HFFc6 (cell line): Measurements from ENCODE around the gene MED13L. TPM values are rescaled to one million over a fixed set of nuclear protein-coding genes. Genes with fewer than 3 reads are reported as not detected.

Experiments used
- DNase-seq: peaks from one replicate; pipeline ENCODE4 v3.0.0-alpha.2; 2018
- H3K27ac Mint-ChIP-seq: 2 replicates; pipeline ENCODE4 v1.8.0; 2020; ENCODE audit warnings: mild to moderate bottlenecking, mixed read lengths
- H3K27me3 Mint-ChIP-seq: 2 replicates; pipeline ENCODE4 v1.8.0; 2021; ENCODE audit warnings: mild to moderate bottlenecking, moderate library complexity, mixed read lengths; ENCODE audit not compliant: insufficient read depth
- H3K36me3 Mint-ChIP-seq: 2 replicates; pipeline ENCODE4 v1.8.0; 2021; ENCODE audit warnings: low read depth, mixed read lengths
- H3K4me1 Mint-ChIP-seq: 2 replicates; pipeline ENCODE4 v1.8.0; 2020; ENCODE audit warnings: low read depth, mixed read lengths
- H3K4me3 Mint-ChIP-seq: 2 replicates; pipeline ENCODE4 v1.8.0; 2020; ENCODE audit warnings: mild to moderate bottlenecking, moderate library complexity, mixed read lengths
- H3K9me3 Mint-ChIP-seq: 2 replicates; pipeline ENCODE4 v1.8.0; 2020; ENCODE audit warnings: mild to moderate bottlenecking, mixed read lengths
- total RNA-seq, 6 experiments: library from RNA; stranded (reverse); fragmentation: NEBNext Ultra II Directional; extraction: Animal tissue kit (Norgen Biotek cat#: 25700); gene quantifications; 2 replicates in 1 of 6; 3 replicates in 5 of 6; pipeline ENCODE4 v1.2.3, GENCODE V29; 2021
- TF ChIP-seq, protein P1 (sequence below): fragments of 200-600 bp; sonication (generic); IDR thresholded peaks from 2 replicates; pipeline ENCODE4 v1.5.0; 2021; ENCODE audit warnings: antibody characterized with exemption, mild to moderate bottlenecking

Gene MED13L
- total RNA-seq, 6 experiments from 2014 or later: 74.5 to 84.2 (median 77.7) TPM

DNA sequence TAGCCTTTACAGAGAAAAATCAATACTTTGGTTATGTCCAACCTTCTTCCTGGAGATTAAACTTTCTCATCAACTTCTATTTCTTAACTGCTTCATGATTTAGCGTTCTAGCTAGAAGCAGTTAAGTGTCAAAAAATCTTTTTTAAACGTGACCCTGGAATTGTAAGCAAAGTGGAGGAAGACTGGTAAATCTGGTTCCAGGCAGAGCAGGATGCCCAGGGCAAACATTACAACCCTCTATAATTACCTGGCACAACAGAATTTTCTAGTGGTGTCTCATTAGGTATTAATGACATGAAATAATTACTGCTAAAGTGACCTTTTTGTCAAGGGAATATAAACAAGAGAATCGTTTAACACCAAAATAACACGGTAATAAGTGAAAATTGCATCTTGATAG lies 320.8 kb downstream of the MED13L start:
- Mint-ChIP-seq H3K27ac (no peak overlapping the region), H3K4me3 (no peak overlapping the region), H3K36me3 (peaks cover 28% of the 10 kb centered on the region), H3K27me3 (peaks cover 9% of the 10 kb centered on the region), H3K9me3 (no peaks in the 10 kb centered on the region), H3K4me1 (peaks cover 15% of the 10 kb centered on the region)
- TF ChIP-seq, protein P1, sequence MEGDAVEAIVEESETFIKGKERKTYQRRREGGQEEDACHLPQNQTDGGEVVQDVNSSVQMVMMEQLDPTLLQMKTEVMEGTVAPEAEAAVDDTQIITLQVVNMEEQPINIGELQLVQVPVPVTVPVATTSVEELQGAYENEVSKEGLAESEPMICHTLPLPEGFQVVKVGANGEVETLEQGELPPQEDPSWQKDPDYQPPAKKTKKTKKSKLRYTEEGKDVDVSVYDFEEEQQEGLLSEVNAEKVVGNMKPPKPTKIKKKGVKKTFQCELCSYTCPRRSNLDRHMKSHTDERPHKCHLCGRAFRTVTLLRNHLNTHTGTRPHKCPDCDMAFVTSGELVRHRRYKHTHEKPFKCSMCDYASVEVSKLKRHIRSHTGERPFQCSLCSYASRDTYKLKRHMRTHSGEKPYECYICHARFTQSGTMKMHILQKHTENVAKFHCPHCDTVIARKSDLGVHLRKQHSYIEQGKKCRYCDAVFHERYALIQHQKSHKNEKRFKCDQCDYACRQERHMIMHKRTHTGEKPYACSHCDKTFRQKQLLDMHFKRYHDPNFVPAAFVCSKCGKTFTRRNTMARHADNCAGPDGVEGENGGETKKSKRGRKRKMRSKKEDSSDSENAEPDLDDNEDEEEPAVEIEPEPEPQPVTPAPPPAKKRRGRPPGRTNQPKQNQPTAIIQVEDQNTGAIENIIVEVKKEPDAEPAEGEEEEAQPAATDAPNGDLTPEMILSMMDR: no peak
- no peak for DNase-seq

DNA sequence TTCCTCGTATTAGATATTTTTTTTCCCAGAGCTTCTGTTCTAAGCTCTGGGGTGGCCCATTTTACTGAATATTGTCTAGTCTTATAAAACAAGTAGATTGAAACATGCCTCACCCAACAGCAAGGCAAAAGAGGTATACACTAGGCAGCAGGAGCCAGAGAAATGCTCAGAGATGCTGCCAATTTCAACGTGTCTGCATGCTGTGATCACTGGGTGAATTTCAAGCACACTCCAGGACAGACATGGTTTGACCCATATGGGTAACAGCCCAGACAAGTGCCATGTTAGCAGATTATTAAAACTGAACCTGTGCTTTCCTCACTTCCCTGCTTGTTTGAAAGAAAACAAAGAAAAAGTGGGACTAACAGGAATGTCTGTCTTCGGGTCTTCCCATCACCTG lies 321.3 kb downstream of the MED13L start:
- DNase-seq: no peak
- Mint-ChIP-seq H3K4me1 (peaks cover 11% of the 10 kb centered on the region), H3K36me3 (peaks cover 24% of the 10 kb centered on the region), H3K27ac (no peak overlapping the region), H3K4me3 (no peak overlapping the region), H3K9me3 (no peaks in the 10 kb centered on the region), H3K27me3 (peaks cover 10% of the 10 kb centered on the region)
- TF ChIP-seq, protein P1: no peak

DNA sequence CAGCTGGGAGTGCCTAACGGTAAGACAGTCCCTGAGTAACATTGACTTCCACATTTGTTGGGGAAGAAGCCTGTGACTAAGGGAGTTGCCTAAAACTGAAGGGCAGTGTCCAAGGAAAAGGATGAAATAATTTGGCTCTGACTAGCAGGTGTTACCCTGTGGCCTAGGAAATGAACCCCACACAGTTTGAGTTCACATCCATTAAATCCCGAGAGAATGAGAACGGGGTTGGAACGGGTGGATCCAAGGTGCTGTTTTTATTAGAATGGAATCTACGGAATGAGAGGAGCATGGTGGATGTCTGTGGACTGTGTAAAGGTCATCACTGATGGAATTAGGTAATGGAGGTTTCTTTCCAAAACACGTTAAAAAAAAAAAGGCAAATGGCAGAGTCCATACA lies 324.0 kb downstream of the MED13L start:
- TF ChIP-seq, protein P1: no peak
- no peak for DNase-seq
- H3K36me3 Mint-ChIP-seq: peaks cover 21% of the 10 kb centered on the region
- no peak overlapping the region for H3K4me3 Mint-ChIP-seq
- H3K4me1 Mint-ChIP-seq: peaks cover 4% of the 10 kb centered on the region; the same call in 1 of the 2 replicates
- H3K9me3 Mint-ChIP-seq: no peaks in the 10 kb centered on the region
- H3K27ac Mint-ChIP-seq: no peak overlapping the region
- H3K27me3 Mint-ChIP-seq: peaks cover 13% of the 10 kb centered on the region

DNA sequence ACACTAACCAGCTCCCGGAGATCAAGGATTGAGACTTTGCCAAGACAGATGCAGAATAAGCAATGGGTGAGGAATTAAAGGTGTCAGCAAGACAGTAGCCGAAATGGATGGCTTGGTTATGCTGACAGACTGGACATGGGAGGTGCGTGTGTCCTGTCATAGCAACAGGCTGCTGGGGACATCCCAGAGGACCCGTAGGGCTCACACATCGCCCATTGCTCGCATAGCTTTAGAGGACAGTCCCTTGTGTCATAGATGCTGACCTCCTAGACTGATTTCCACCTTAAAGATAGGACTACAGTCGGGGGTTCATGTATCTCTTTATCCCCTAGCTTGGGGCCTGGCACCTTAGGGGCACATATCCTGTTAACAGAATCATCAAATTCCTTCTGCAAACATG lies 324.5 kb downstream of the MED13L start:
- DNase-seq: no peak
- H3K9me3 Mint-ChIP-seq: no peaks in the 10 kb centered on the region
- TF ChIP-seq, protein P1: no peak
- peaks cover 15% of the 10 kb centered on the region for H3K27me3 Mint-ChIP-seq
- H3K4me1 Mint-ChIP-seq: peaks cover 4% of the 10 kb centered on the region; the same call in 1 of the 2 replicates
- H3K27ac Mint-ChIP-seq: no peak overlapping the region
- no peak overlapping the region for H3K4me3 Mint-ChIP-seq
- peaks cover 17% of the 10 kb centered on the region for H3K36me3 Mint-ChIP-seq

DNA sequence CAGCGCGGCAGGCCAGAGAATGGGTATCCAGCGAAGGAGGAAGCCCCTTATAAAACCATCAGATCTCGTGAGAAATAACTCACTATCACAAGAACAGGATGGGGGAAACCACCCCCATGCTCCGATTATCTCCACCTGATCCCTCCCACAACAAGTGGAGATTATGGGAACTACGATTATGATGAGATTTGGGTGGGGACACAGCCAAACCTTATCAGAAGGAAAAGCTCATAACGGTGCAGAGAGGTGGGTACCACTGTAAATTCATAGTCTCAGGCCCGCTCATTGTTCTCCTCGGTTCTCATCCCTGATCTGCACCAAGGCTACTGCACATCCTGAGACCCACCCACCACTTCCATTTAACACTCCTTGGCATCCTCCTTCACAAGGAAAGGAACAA lies 326.5 kb downstream of the MED13L start:
- no peak overlapping the region; the same call in 1 of the 2 replicates for H3K27ac Mint-ChIP-seq
- peaks cover 10% of the 10 kb centered on the region for H3K36me3 Mint-ChIP-seq
- peaks cover 17% of the 10 kb centered on the region for H3K27me3 Mint-ChIP-seq
- H3K9me3 Mint-ChIP-seq: no peaks in the 10 kb centered on the region
- peaks cover 4% of the 10 kb centered on the region; the same call in 1 of the 2 replicates for H3K4me1 Mint-ChIP-seq
- no peak for DNase-seq
- TF ChIP-seq, protein P1: no peak
- H3K4me3 Mint-ChIP-seq: no peak overlapping the region

DNA sequence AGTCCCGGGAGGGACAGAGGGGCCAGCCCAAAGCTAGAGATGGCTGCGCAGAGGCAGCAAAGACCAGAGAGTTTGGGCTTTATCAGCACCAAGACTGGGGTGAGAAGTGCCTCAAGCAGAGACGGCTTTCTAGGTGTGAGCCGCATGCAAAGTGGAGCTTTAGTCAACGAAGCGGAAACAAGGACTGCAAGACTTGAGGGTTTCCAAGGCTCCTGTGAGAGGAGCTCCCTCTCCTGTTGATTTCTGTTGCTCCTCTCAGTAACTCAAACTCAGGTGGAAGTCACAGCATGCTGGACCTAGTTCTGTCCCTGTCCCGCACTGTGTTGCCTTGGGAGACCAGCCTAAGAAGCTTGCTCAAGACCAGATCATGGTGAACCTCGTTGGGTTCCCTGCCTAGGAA lies 327.8 kb downstream of the MED13L start:
- H3K27ac Mint-ChIP-seq: no peak overlapping the region
- TF ChIP-seq, protein P1: no peak
- H3K4me3 Mint-ChIP-seq: no peak overlapping the region
- no peaks in the 10 kb centered on the region for H3K4me1 Mint-ChIP-seq
- DNase-seq: no peak
- H3K27me3 Mint-ChIP-seq: peaks cover 17% of the 10 kb centered on the region
- 0 out of 2 replicates have a peak, but pooled peaks cover 6% of the 10 kb centered on the region for H3K36me3 Mint-ChIP-seq
- H3K9me3 Mint-ChIP-seq: no peaks in the 10 kb centered on the region
